T-helper 2 cell treated with Interferon-gamma antibody and Interleukin-4, amounts not matched to agents 100 ng/mL and 5 ng/mL, for 36 hours (primary cell): ENCODE data around the gene EVC2. TPM values are rescaled to one million over a fixed set of nuclear protein-coding genes. Genes with fewer than 3 reads are reported as not detected.

ENCODE experiments used
- intact Hi-C: fragments of 100-400 bp; cut with micrococcal nuclease; formaldehyde crosslinking; loops from one replicate; pipeline ENCODE4 v1.15.1; 2023
- total RNA-seq: library from RNA; stranded (reverse); gene quantifications from 2 replicates; pipeline ENCODE4 v1.2.3, GENCODE V29; 2022

Gene EVC2
- total RNA-seq, 1 donor from 2014 or later = 0.34 TPM

- intact Hi-C loops = no loop called here
Observed at GRCh38 chr4:5568336-5568735, 140.0 kb downstream of the EVC2 start.

- intact Hi-C loops = no loop called here
Observed at GRCh38 chr4:5566991-5567390, 141.4 kb downstream of the EVC2 start.

- intact Hi-C loops = no loop called here
Observed at GRCh38 chr4:5566526-5566925, 141.8 kb downstream of the EVC2 start.

- intact Hi-C loops = no loop called here
Observed at GRCh38 chr4:5563856-5564255, 144.5 kb downstream of the EVC2 start.

- intact Hi-C loops = no loop called here
Observed at GRCh38 chr4:5562476-5562875, 145.9 kb downstream of the EVC2 start.

GRCh38 chr4:5561286-5561685, 147.1 kb downstream of the EVC2 start:
- intact Hi-C loops = no loop called here

GRCh38 chr4:5558502-5558901, 149.9 kb downstream of the EVC2 start:
- intact Hi-C loops = no loop called here

GRCh38 chr4:5554376-5554775, 154.0 kb downstream of the EVC2 start:
- intact Hi-C loops = no loop called here

GRCh38 chr4:5553801-5554200, 154.6 kb downstream of the EVC2 start:
- intact Hi-C loops = no loop called here

GRCh38 chr4:5552451-5552850, 155.9 kb downstream of the EVC2 start:
- intact Hi-C loops = no loop called here

- intact Hi-C loops = no loop called here
Observed at GRCh38 chr4:5547651-5548249, 160.6 kb downstream of the EVC2 start.

GRCh38 chr4:5545271-5545670, 163.1 kb downstream of the EVC2 start:
- intact Hi-C loops = no loop called here

GRCh38 chr4:5544762-5545161, 163.6 kb downstream of the EVC2 start:
- intact Hi-C loops = no loop called here

GRCh38 chr4:5543681-5544080, 164.7 kb downstream of the EVC2 start:
- intact Hi-C loops = no loop called here

- intact Hi-C loops = no loop called here
Observed at GRCh38 chr4:5541169-5541568, 167.2 kb downstream of the EVC2 start.

- intact Hi-C loops = no loop called here
Observed at GRCh38 chr4:5539584-5539983, 168.8 kb downstream of the EVC2 start.

- intact Hi-C loops = no loop called here
Observed at GRCh38 chr4:5532100-5532499, 176.3 kb downstream of the EVC2 start.

- intact Hi-C loops = no loop called here
Observed at GRCh38 chr4:5528031-5528436, 180.3 kb downstream of the EVC2 start.

GRCh38 chr4:5527211-5527610, 181.1 kb downstream of the EVC2 start:
- intact Hi-C loops = no loop called here

- intact Hi-C loops = no loop called here
Observed at GRCh38 chr4:5526080-5526846, 182.1 kb downstream of the EVC2 start.

- intact Hi-C loops = no loop called here
Observed at GRCh38 chr4:5524446-5525299, 183.7 kb downstream of the EVC2 start.

GRCh38 chr4:5517372-5517771, 191.0 kb downstream of the EVC2 start:
- intact Hi-C loops = no loop called here
